ENCODE results near the gene CACNA1D. TPM values are rescaled to one million over a fixed set of nuclear protein-coding genes. Genes with fewer than 3 reads are reported as not detected.
A peak's percentile ranks its signal among the peaks of the same experiment; 100 is the strongest.

CACNA1D gene
- total RNA-seq, 1 experiment from 2014 or later, result not detected

- Histone ChIP-seq H3K9ac (ENCODE audit: low read length) (no peak overlapping the region), H3K4me1 (ENCODE audit: low read length) (no peaks in the 10 kb centered on the region), H3K9me2 (replicated peaks; ENCODE audit: insufficient read depth, low read length) (no peaks in the 10 kb centered on the region), H3K27ac (ENCODE audit: low read length) (no peak overlapping the region), H3K4me3 (ENCODE audit: low read length) (no peak overlapping the region), H3K9me3 (ENCODE audit: low read length) (no peaks in the 10 kb centered on the region), H3K36me3 (ENCODE audit: insufficient read depth, low read length) (no peaks in the 10 kb centered on the region), H3K79me2 (ENCODE audit: low read length) (no peaks in the 10 kb centered on the region), H4K20me1 (ENCODE audit: insufficient read depth, low read depth, low read length) (0 out of 2 replicates have a peak, but pooled peaks cover 4% of the 10 kb centered on the region), H3K27me3 (ENCODE audit: low read length) (no peaks in the 10 kb centered on the region), H2AFZ (ENCODE audit: low read length) (no peak overlapping the region), H3K4me2 (ENCODE audit: low read depth, low read length, poor library complexity, severe bottlenecking) (no peak overlapping the region)
- DNase-seq, result no peak
Observed at GRCh38 chr3:53510508-53510907, 16.1 kb downstream of the CACNA1D start.

- H3K4me3 ChIP-seq (ENCODE audit: low read length), result no peak overlapping the region
- no peak overlapping the region for H3K9ac ChIP-seq (ENCODE audit: low read length)
- no peaks in the 10 kb centered on the region for H3K27me3 ChIP-seq (ENCODE audit: low read length)
- no peaks in the 10 kb centered on the region for H3K4me1 ChIP-seq (ENCODE audit: low read length)
- H4K20me1 ChIP-seq (ENCODE audit: insufficient read depth, low read depth, low read length), result 0 out of 2 replicates have a peak, but pooled peaks cover 4% of the 10 kb centered on the region
- no peak overlapping the region for H3K27ac ChIP-seq (ENCODE audit: low read length)
- DNase-seq, result no peak
- H3K79me2 ChIP-seq (ENCODE audit: low read length), result no peaks in the 10 kb centered on the region
- no peaks in the 10 kb centered on the region for H3K36me3 ChIP-seq (ENCODE audit: insufficient read depth, low read length)
- no peaks in the 10 kb centered on the region for H3K9me3 ChIP-seq (ENCODE audit: low read length)
- no peak overlapping the region for H3K4me2 ChIP-seq (ENCODE audit: low read depth, low read length, poor library complexity, severe bottlenecking)
- no peaks in the 10 kb centered on the region for H3K9me2 ChIP-seq (replicated peaks; ENCODE audit: insufficient read depth, low read length)
- H2AFZ ChIP-seq (ENCODE audit: low read length), result no peak overlapping the region
Observed at GRCh38 chr3:53511246-53511645, 16.8 kb downstream of the CACNA1D start.

- H3K9me2 ChIP-seq (replicated peaks; ENCODE audit: insufficient read depth, low read length), result no peaks in the 10 kb centered on the region
- H2AFZ ChIP-seq (ENCODE audit: low read length), result no peak overlapping the region
- no peaks in the 10 kb centered on the region for H3K27me3 ChIP-seq (ENCODE audit: low read length)
- H3K36me3 ChIP-seq (ENCODE audit: insufficient read depth, low read length), result no peaks in the 10 kb centered on the region
- H3K79me2 ChIP-seq (ENCODE audit: low read length), result no peaks in the 10 kb centered on the region
- H3K4me1 ChIP-seq (ENCODE audit: low read length), result no peaks in the 10 kb centered on the region
- no peaks in the 10 kb centered on the region for H3K9me3 ChIP-seq (ENCODE audit: low read length)
- no peak overlapping the region for H3K4me2 ChIP-seq (ENCODE audit: low read depth, low read length, poor library complexity, severe bottlenecking)
- no peak overlapping the region for H3K4me3 ChIP-seq (ENCODE audit: low read length)
- H3K27ac ChIP-seq (ENCODE audit: low read length), result no peak overlapping the region
- H4K20me1 ChIP-seq (ENCODE audit: insufficient read depth, low read depth, low read length), result 0 out of 2 replicates have a peak, but pooled peaks cover 4% of the 10 kb centered on the region
- H3K9ac ChIP-seq (ENCODE audit: low read length), result no peak overlapping the region
- peak; percentile 52 for DNase-seq
Observed at GRCh38 chr3:53513556-53514190, 19.3 kb downstream of the CACNA1D start.

GRCh38 chr3:53516339-53516738 lies 21.9 kb downstream of the CACNA1D start:
- H3K9me2 ChIP-seq (replicated peaks; ENCODE audit: insufficient read depth, low read length), result no peaks in the 10 kb centered on the region
- no peak overlapping the region for H3K4me3 ChIP-seq (ENCODE audit: low read length)
- H2AFZ ChIP-seq (ENCODE audit: low read length), result no peak overlapping the region
- H3K27ac ChIP-seq (ENCODE audit: low read length), result no peak overlapping the region
- H3K27me3 ChIP-seq (ENCODE audit: low read length), result no peaks in the 10 kb centered on the region
- no peak overlapping the region for H3K4me2 ChIP-seq (ENCODE audit: low read depth, low read length, poor library complexity, severe bottlenecking)
- 0 out of 2 replicates have a peak, but pooled peaks cover 4% of the 10 kb centered on the region for H4K20me1 ChIP-seq (ENCODE audit: insufficient read depth, low read depth, low read length)
- H3K36me3 ChIP-seq (ENCODE audit: insufficient read depth, low read length), result no peaks in the 10 kb centered on the region
- no peaks in the 10 kb centered on the region for H3K79me2 ChIP-seq (ENCODE audit: low read length)
- H3K4me1 ChIP-seq (ENCODE audit: low read length), result no peaks in the 10 kb centered on the region
- H3K9ac ChIP-seq (ENCODE audit: low read length), result no peak overlapping the region
- no peak for DNase-seq
- H3K9me3 ChIP-seq (ENCODE audit: low read length), result no peaks in the 10 kb centered on the region

- no peaks in the 10 kb centered on the region for H3K36me3 ChIP-seq (ENCODE audit: insufficient read depth, low read length)
- H3K9me2 ChIP-seq (replicated peaks; ENCODE audit: insufficient read depth, low read length), result no peaks in the 10 kb centered on the region
- H3K4me1 ChIP-seq (ENCODE audit: low read length), result no peaks in the 10 kb centered on the region
- no peak overlapping the region for H3K9ac ChIP-seq (ENCODE audit: low read length)
- H3K4me3 ChIP-seq (ENCODE audit: low read length), result no peak overlapping the region
- H4K20me1 ChIP-seq (ENCODE audit: insufficient read depth, low read depth, low read length), result 0 out of 2 replicates have a peak, but pooled peaks cover 4% of the 10 kb centered on the region
- no peaks in the 10 kb centered on the region for H3K9me3 ChIP-seq (ENCODE audit: low read length)
- H3K27ac ChIP-seq (ENCODE audit: low read length), result no peak overlapping the region
- no peaks in the 10 kb centered on the region for H3K79me2 ChIP-seq (ENCODE audit: low read length)
- no peak overlapping the region for H2AFZ ChIP-seq (ENCODE audit: low read length)
- DNase-seq, result no peak
- no peak overlapping the region for H3K4me2 ChIP-seq (ENCODE audit: low read depth, low read length, poor library complexity, severe bottlenecking)
- H3K27me3 ChIP-seq (ENCODE audit: low read length), result no peaks in the 10 kb centered on the region
Observed at GRCh38 chr3:53518495-53518981, 24.1 kb downstream of the CACNA1D start.

- no peaks in the 10 kb centered on the region for H3K9me3 ChIP-seq (ENCODE audit: low read length)
- H3K9me2 ChIP-seq (replicated peaks; ENCODE audit: insufficient read depth, low read length), result no peaks in the 10 kb centered on the region
- no peak overlapping the region for H2AFZ ChIP-seq (ENCODE audit: low read length)
- no peak overlapping the region for H3K9ac ChIP-seq (ENCODE audit: low read length)
- 0 out of 2 replicates have a peak, but pooled peaks cover 4% of the 10 kb centered on the region for H4K20me1 ChIP-seq (ENCODE audit: insufficient read depth, low read depth, low read length)
- H3K4me1 ChIP-seq (ENCODE audit: low read length), result no peaks in the 10 kb centered on the region
- H3K27ac ChIP-seq (ENCODE audit: low read length), result no peak overlapping the region
- H3K4me2 ChIP-seq (ENCODE audit: low read depth, low read length, poor library complexity, severe bottlenecking), result no peak overlapping the region
- H3K36me3 ChIP-seq (ENCODE audit: insufficient read depth, low read length), result no peaks in the 10 kb centered on the region
- no peak overlapping the region for H3K4me3 ChIP-seq (ENCODE audit: low read length)
- H3K79me2 ChIP-seq (ENCODE audit: low read length), result no peaks in the 10 kb centered on the region
- no peaks in the 10 kb centered on the region for H3K27me3 ChIP-seq (ENCODE audit: low read length)
- no peak for DNase-seq
Observed at GRCh38 chr3:53519065-53519709, 24.8 kb downstream of the CACNA1D start.

- H4K20me1 ChIP-seq (ENCODE audit: insufficient read depth, low read depth, low read length), result no peaks in the 10 kb centered on the region
- H3K9me2 ChIP-seq (replicated peaks; ENCODE audit: insufficient read depth, low read length), result no peaks in the 10 kb centered on the region
- H3K27ac ChIP-seq (ENCODE audit: low read length), result no peak overlapping the region
- H3K4me3 ChIP-seq (ENCODE audit: low read length), result no peak overlapping the region
- no peaks in the 10 kb centered on the region for H3K36me3 ChIP-seq (ENCODE audit: insufficient read depth, low read length)
- no peaks in the 10 kb centered on the region for H3K4me1 ChIP-seq (ENCODE audit: low read length)
- H3K4me2 ChIP-seq (ENCODE audit: low read depth, low read length, poor library complexity, severe bottlenecking), result no peak overlapping the region
- no peaks in the 10 kb centered on the region for H3K9me3 ChIP-seq (ENCODE audit: low read length)
- H3K79me2 ChIP-seq (ENCODE audit: low read length), result no peaks in the 10 kb centered on the region
- DNase-seq, result no peak
- H2AFZ ChIP-seq (ENCODE audit: low read length), result no peak overlapping the region
- H3K9ac ChIP-seq (ENCODE audit: low read length), result no peak overlapping the region
- H3K27me3 ChIP-seq (ENCODE audit: low read length), result no peaks in the 10 kb centered on the region
Observed at GRCh38 chr3:53523346-53523745, 28.9 kb downstream of the CACNA1D start.

GRCh38 chr3:53524566-53524965 lies 30.2 kb downstream of the CACNA1D start:
- no peak overlapping the region for H3K27ac ChIP-seq (ENCODE audit: low read length)
- no peaks in the 10 kb centered on the region for H3K27me3 ChIP-seq (ENCODE audit: low read length)
- no peak overlapping the region for H3K4me3 ChIP-seq (ENCODE audit: low read length)
- no peaks in the 10 kb centered on the region for H3K9me2 ChIP-seq (replicated peaks; ENCODE audit: insufficient read depth, low read length)
- H3K9me3 ChIP-seq (ENCODE audit: low read length), result no peaks in the 10 kb centered on the region
- no peaks in the 10 kb centered on the region for H3K4me1 ChIP-seq (ENCODE audit: low read length)
- H2AFZ ChIP-seq (ENCODE audit: low read length), result no peak overlapping the region
- H3K36me3 ChIP-seq (ENCODE audit: insufficient read depth, low read length), result no peaks in the 10 kb centered on the region
- DNase-seq, result no peak
- no peaks in the 10 kb centered on the region for H4K20me1 ChIP-seq (ENCODE audit: insufficient read depth, low read depth, low read length)
- no peak overlapping the region for H3K9ac ChIP-seq (ENCODE audit: low read length)
- H3K79me2 ChIP-seq (ENCODE audit: low read length), result no peaks in the 10 kb centered on the region
- H3K4me2 ChIP-seq (ENCODE audit: low read depth, low read length, poor library complexity, severe bottlenecking), result no peak overlapping the region

Data from Karpas-422 (cell line).